HL-60/S4 (cell line): Measurements from ENCODE around the gene VPS35.
"Not testable (repeated sequence)": the region's sequence is repeated elsewhere in the genome, so short reads cannot be mapped to it uniquely, and the experiment has no call there.

Experiments
- in situ Hi-C: fragments of 300-500 bp; cut with MboI; formaldehyde crosslinking; loops from 2 replicates; pipeline ENCODE4 v1.14.3; 2022; ENCODE audit warnings: low sequenced_read_pairs

The VPS35 gene

GRCh38 chr16:46673320-46674013 is 15.5 kb downstream of the VPS35 start:
- in situ Hi-C loops: no loop called here

DNA sequence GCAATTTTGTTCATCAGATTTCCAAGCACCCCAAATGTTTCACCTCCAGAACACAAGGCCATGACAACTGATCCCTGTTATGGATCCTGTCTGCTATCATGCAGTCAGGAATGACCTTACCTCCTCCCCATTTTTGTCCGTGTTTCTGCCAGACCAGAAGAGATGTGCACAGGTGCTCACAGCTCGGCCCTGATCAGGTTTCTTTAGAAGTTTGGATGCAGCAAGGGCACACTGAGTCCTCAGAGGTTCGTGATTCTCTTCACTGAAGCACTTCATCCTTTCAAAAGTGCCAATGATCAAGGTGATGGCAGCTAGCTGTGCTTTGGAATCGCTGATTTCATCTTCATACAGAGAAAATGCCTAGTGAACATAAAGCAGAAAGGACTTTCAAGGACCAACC is 26.9 kb downstream of the VPS35 start:
- in situ Hi-C loops: loop anchor here (10.0 kb wide), 1 partner anchor 253 kb away; no protein-coding TSS in a partner anchor

- in situ Hi-C loops: no loop called here
These were observed 30.1 kb downstream of the VPS35 start for GRCh38 chr16:46658925-46659324.

- in situ Hi-C loops: no loop called here
These were observed 37.7 kb downstream of the VPS35 start for GRCh38 chr16:46651305-46651704.

GRCh38 chr16:46650254-46650623 is 38.7 kb downstream of the VPS35 start:
- in situ Hi-C loops: no loop called here

DNA sequence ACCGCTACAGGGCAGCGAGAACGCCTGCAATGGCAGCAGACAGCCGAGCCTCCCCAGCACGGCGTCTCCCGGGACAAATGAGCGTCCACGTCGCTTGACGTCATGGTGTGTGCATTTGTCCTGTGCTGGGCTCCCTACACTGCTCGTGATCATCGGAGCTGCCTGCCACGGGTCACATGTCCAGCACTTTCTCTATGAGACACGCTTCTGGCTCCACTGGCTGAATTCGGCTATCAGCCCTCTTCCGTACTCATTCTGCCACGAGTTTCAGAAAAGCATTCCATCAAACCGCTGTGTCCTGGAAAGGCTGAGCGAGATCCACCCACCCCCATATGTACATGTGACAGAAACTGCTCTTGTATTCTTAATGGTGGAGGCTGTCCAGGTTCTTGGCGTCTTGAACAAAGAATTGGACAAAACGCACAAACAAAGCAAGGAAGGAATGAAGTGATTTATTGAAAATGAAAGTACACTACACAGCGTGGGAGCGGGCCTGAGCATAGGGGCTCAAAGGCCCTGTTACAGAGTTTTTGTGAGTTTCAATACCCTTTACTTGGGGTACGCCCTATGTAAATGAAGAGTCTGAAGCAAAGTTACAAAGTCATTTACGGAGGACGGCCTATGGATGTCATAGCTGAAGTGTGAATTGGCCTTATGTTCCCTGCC is 39.3 kb downstream of the VPS35 start:
- in situ Hi-C loops: no loop called here

DNA sequence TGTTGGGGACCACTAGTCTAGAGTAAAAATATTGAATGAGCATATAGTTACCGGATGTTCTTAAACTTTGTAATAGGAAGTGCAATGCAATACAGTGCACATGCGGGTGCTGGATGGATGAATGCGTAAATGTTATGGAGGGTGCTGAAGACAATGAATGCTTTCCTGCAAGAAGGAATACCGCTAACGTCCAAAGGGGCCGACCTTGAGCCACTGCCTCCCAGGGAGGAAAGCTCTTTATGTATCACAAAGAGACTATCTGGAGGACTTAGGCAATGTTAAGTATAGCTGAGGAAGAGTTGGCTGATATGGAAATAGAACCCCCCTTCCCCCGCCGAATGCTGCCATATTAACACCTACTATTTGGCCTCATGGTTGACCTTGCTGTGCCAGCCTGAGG is 40.3 kb downstream of the VPS35 start:
- in situ Hi-C loops: no loop called here

- in situ Hi-C loops: no loop called here
These were observed 49.7 kb downstream of the VPS35 start for GRCh38 chr16:46638947-46639925.

GRCh38 chr16:46632778-46633733 is 55.9 kb downstream of the VPS35 start:
- in situ Hi-C loops: no loop called here

DNA sequence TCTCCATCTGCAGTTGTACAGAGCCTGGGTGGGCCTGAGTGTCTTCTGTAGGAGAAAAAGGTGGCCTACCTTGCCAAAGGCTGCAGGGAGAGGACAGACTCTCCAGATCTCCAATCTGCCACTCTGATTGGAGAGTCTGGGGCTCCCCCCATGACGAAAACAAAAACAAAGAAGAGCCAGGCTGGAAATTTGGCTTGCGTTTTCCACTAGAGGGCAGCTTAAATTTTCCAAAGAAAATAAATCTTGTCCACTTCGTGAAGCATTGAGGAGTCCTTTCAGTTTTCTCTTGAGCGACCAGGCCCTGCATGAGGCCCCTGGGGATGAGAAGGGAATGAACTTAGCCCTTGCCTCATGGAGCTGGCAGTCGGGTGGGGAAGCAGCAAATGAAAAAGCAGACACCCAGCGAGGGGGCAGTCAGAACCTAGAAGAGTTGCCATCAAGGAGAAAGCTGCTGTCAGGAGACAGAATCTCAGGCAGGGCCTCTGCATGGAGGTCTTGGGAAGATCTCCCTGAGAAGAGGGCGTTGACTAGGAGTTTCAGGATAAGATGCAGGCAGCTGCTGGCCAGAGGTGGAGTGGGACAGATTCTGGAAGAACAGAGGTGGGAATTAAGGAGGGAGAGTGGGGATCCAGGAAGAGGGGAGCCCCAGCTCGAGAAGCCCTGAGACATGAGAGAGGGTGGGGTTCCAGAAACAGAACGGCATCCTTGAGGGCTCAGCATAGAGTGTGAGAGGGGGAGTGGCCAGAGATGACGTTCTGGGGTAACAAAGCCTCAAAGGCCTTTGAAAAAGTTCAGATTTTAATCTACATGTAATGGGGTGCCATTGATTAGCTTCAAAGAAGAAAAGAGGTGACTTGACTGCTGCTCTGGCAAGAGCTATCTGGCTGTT is 59.4 kb downstream of the VPS35 start:
- in situ Hi-C loops: no loop called here

DNA sequence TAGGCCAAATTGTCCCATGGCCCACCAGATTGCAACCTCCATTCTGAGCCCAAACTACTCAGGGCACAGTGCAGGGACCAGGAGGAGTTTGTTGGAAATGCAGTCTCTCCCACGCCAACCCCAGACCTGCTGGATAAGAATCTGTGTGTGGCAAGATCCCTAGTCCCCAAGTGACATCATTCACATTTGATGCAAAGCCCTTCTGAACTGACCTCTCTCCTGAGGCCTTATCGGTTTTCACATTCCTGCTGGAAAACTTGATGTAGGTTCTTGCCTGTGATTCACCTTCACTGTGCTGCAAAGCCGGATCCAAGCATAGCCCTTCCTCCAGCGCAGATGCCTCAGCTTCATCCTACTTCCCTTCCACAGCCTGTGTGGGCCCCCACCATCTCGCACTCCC is 61.2 kb downstream of the VPS35 start:
- in situ Hi-C loops: no loop called here

- in situ Hi-C loops: not testable (repeated sequence)
These were observed 62.3 kb downstream of the VPS35 start for GRCh38 chr16:46626681-46627080.

DNA sequence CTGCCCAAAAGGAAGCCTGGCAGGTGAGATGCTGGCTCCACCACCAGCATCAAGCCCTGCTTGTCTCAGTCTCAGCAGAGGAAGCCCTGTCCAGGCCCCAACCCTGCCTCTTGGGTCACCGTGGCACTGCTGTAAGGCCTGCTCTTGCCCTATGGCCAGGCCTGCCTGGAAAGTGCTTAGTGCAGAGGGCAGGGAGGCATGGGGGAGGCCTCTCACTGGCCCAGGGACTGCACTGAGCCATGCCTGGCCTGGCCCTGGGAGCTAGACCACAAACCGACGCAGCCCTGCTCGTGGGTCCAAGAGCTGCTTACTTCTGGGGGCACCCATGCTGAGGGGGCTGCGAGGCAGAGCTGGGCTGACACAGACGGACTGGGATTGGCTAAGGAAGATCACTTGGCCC is 64.1 kb downstream of the VPS35 start:
- in situ Hi-C loops: not testable (repeated sequence)

DNA sequence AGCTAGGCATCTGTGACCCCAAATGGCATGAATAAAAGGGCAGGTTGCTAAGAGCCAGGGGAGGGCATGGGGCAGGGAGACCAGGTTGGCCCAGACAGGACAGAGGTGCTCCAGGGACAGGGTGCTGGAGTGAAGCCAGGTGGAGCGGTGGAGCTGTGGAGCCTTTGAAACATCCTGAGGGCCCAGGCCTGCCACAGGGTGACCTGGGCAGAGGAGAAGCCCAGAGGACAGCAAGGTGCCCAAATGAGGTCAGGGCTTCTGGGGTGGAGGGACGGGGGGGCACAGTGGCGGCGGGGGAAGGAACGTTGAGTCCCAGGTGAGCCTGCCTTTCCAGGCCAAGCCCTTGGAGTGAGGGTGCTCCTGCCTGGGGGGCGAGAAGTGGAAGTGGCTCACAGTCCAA is 65.3 kb downstream of the VPS35 start:
- in situ Hi-C loops: not testable (repeated sequence)

DNA sequence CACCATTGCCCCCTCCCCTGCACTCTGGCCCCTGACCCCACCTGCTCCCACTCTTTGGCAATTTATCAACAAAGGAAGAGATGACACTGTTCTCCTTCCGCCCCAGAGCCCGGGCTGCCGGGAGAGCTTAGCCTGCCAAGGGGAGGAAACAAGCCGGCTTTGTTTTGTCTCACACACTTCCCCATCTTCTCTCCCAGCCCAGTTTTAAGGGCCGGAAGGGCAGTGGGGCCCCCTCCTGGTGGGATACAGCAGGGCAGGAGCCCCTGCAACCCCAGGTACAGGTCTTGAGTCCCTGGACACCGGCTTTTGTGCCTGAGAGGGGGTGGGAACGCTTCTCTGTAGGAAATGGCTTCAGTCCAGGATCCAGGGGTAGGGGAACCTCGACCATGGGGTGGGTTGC is 65.7 kb downstream of the VPS35 start:
- in situ Hi-C loops: not testable (repeated sequence)

DNA sequence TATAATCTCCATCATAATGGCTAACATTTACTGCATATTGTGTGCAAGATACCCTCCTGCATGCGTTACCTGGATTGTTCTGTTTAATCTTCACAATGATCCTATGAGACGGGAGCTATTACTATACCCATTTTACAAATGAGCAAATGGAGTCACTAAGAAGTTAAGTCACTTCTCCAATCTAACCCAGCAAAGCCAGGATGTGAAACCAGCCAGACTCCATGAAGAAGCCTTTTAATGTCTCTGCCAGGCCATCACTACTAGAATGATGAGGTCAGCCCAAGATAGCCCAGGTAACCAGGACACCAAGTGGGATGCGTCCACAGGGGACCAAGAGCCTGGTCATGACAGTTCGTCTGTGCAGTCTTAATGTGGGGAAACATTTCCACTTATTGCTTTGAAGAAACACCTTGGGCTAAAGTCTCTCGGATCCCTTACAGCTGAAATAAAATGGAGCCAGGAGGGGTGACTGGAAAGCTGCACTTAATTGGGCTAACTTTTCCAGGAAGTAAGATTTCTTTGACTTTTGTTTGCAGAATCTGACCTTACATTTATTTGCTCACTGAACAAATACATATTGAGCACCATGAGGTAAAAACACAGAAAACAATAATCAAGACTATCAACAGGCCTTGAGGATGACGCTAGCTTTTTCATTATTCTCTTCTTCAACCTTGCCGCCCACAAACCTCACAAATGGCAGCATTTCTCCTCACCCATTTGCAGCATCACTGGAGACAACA is 66.9 kb downstream of the VPS35 start:
- in situ Hi-C loops: no loop called here

DNA sequence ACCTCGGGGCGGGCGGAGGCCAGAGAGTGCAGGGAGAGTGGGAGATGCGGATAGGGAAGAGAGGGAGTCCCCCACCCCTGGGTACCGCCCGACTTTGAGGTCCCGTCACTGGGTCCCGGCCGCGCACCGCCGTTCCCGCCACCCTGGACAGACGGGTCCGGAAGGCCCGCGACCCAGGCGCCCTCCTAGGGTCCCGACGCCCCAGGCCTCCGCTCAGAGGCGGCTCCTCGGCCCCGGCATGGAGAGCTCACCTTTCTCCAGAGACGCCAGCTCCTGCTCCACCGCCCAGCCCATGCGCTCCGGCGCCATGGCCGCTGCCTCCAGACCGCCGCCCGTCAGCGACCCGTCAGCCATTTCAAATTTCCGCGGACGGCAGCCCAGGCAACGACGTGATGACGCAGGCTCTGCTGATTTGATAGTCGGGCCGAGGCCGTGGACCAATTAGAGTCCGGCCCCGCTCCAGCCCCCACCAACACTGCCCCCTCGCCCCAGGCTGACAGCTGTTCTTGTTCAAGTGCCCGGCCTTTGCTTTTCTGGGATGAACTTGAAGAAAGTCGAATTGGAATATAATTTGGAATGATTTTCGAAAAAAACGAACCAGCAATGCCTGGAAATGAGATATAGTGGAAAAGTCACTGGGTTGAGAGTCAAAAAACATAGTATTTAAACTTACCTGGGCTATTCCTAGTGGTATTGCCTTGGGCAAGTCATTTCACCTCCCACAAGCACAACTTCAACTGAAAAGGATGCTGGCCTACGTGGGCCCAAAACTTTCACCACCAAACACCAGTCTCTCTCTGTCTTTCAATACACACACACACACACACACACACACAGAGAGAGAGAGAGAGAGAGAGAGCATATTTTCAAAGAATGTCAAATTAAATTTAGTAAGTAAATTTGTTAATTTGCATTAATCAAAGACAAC is 67.7 kb downstream of the VPS35 start, which contains the start of gene SHCBP1:
TSS of gene SHCBP1 (minus strand) at position 374 of the 928 bp plus-strand sequence. CDS start at position 354, 20 bp downstream.
- in situ Hi-C loops: no loop called here
